IPS-15b (cell line): ENCODE measurements around the gene SH2B2.
"Not testable (repeated sequence)": the region's sequence is repeated elsewhere in the genome, so short reads cannot be mapped to it uniquely, and the experiment has no call there.

Experiments used
- H3K27me3 ChIP-seq: one replicate; pipeline ENCODE4 v1.6.1; 2013; ENCODE audit warnings: low read length; ENCODE audit not compliant: control insufficient read depth, insufficient read depth
- H3K36me3 ChIP-seq: one replicate; pipeline ENCODE4 v1.6.1; 2013; ENCODE audit warnings: low read length; ENCODE audit not compliant: control insufficient read depth, insufficient read depth
- H3K4me1 ChIP-seq: one replicate; pipeline ENCODE4 v1.6.1; 2013; ENCODE audit warnings: mild to moderate bottlenecking, low read length; ENCODE audit not compliant: control insufficient read depth, insufficient read depth
- H3K4me3 ChIP-seq: one replicate; pipeline ENCODE4 v1.5.1; 2013; ENCODE audit warnings: low read depth, low read length
- H3K9ac ChIP-seq: one replicate; pipeline ENCODE4 v1.6.1; 2013; ENCODE audit warnings: low read depth, mild to moderate bottlenecking, low read length
- H3K9me3 ChIP-seq: one replicate; pipeline ENCODE4 v1.6.1; 2013; ENCODE audit warnings: mild to moderate bottlenecking, low read length; ENCODE audit not compliant: control insufficient read depth, insufficient read depth

The SH2B2 gene

DNA sequence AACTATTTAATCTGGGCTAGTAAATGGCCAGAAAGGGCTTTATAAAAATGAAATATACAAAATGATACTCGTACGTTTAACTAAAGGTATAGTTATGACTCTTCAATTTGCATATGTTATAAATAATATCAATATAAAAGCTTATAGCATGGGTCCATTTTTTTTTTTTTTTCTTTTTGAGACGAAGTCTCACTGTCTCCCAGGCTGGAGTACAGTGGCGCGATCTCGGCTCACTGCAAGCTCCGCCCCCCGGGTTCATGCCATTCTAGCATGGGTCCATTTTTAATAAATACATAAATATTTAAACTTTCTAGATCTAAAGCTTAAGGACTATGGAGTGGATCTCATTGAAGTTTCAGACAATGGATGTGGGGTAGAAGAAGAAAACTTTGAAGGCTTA, 50.3 kb downstream of the SH2B2 start:
- H3K36me3 ChIP-seq, H3K27me3 ChIP-seq, H3K9me3 ChIP-seq, H3K9ac ChIP-seq, H3K4me1 ChIP-seq, H3K4me3 ChIP-seq: not testable (repeated sequence)

GRCh38 chr7:102337420-102337819, 50.8 kb downstream of the SH2B2 start:
- not testable (repeated sequence) for H3K9me3 ChIP-seq, H3K27me3 ChIP-seq, H3K36me3 ChIP-seq, H3K9ac ChIP-seq, H3K4me1 ChIP-seq, H3K4me3 ChIP-seq

GRCh38 chr7:102340599-102341368, 54.1 kb downstream of the SH2B2 start:
- H3K27me3 ChIP-seq, H3K9me3 ChIP-seq, H3K9ac ChIP-seq, H3K4me3 ChIP-seq, H3K36me3 ChIP-seq, H3K4me1 ChIP-seq: not testable (repeated sequence)

DNA sequence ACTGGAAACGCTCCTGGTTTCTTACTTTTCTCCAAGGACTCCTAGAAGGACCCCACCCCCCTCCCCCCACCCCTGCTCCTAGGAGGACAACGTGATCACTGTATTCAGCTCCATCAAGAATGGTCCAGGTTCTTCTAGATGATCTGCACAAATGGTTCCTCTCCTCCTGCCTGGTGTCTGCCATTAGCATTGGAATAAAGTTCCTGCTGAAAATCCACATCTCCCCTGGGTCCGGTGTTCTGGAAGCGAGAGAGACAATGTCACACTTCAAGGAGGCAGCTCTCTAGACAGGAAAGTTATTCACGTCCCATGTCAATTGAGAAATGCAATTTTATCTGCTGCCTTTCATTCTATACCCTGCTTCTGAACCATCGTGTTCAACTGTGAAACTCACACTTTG, 60.3 kb downstream of the SH2B2 start:
- not testable (repeated sequence) for H3K4me1 ChIP-seq, H3K4me3 ChIP-seq, H3K9ac ChIP-seq, H3K27me3 ChIP-seq, H3K9me3 ChIP-seq, H3K36me3 ChIP-seq

GRCh38 chr7:102356344-102356743, 69.7 kb downstream of the SH2B2 start, which contains the start of gene SPDYE6:
Gene SPDYE6 (minus strand): TSS chr7:102356444. CDS start chr7:102356023, 421 bp downstream.
- H3K36me3 ChIP-seq, H3K4me1 ChIP-seq, H3K9me3 ChIP-seq, H3K27me3 ChIP-seq, H3K9ac ChIP-seq, H3K4me3 ChIP-seq: not testable (repeated sequence)

DNA sequence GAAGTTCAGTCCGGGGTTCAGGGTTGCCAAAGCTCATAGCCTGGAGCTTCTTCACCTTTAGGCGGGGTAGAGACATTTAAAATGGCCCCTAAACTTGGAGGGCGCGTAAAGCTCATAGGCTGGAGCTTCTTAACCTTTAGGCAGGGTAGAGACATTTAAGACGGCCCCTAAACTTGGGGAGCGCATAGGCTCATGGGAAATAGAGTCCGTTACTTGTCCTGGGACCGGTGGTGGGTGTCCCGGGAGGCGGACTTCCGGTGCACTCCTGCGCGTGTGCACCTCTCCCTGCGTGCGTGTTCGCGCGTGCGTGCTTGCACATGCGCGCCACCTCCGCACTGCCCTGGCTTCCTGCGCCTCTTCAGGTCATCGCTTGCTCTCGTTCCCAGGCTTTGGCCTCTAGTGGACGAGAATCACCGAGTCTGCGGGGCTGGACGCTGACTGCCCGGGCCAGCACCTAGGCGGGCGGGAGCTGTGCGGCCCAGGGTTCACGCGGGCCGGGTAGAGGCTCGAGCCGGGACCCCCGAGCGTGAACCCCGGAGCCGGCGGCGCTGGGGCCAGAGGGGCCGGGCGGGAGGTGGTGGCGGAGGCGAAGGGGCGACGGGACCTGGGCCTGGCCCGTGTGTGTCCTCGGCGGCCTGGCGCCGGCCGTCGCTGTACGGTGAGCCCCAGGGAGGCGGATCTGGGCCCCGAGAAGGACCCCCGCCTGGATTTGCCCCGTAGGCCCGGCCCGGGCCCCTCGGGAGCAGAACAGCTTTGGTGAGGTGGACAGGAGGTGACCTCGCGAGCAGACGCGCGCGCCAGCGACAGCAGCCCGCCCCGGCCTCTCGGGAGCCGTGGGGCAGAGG, 77.1 kb downstream of the SH2B2 start:
- H3K27me3 ChIP-seq, H3K4me1 ChIP-seq, H3K9me3 ChIP-seq, H3K36me3 ChIP-seq: not testable (repeated sequence)
- H3K4me3 ChIP-seq: peak overlapping the region; percentile 75
- peak overlapping the region; percentile 54 for H3K9ac ChIP-seq

DNA sequence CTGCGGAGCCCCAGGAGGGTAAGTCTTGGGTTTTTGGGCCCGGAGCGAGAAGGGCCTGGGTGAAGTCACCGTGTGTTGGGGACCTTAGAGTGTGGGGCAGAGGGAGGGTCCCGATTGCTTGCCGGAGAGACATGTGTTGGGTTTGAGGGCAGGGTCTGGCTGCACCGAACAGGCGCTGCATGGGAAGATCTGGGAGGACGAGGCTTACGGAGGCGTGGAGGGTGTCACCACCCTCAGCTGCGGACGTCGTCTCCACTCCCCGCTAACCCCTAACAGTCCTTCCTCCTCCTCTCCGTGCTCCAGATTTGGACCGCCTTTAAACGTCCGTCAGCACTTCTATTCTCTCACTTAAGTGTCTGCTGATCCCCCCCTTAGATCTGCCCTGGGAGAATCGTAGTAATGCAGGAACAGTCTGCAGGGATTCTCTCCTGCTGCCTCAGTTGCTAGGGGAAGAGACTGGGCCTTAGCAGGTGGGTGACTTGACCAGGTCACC, 77.8 kb downstream of the SH2B2 start:
- H3K4me3 ChIP-seq: peak overlapping the region; percentile 75
- not testable (repeated sequence) for H3K27me3 ChIP-seq, H3K4me1 ChIP-seq, H3K9ac ChIP-seq, H3K36me3 ChIP-seq, H3K9me3 ChIP-seq

- H3K4me3 ChIP-seq, H3K36me3 ChIP-seq, H3K4me1 ChIP-seq, H3K9ac ChIP-seq, H3K27me3 ChIP-seq, H3K9me3 ChIP-seq: not testable (repeated sequence)
These were observed 78.7 kb downstream of the SH2B2 start for GRCh38 chr7:102365390-102365789.

DNA sequence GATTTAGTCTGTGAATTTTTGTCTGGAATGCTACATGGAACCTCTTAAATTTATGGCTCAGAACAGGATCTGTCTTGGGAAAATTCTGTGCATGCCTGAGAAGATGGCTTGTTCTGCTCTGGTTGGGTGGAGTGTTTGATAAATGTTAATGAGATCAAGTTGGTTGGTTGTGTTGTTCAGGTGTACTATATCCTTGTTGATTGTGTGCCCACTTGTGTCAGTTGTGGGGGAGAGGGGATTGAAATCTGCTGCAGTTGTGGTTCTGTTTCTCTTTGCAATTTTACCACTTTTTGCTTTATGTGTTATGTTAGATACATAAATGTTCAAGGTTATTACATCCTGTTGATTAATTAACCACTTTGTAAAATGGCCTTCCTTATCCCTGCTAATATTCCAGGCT, 83.4 kb downstream of the SH2B2 start:
- not testable (repeated sequence) for H3K9ac ChIP-seq, H3K27me3 ChIP-seq, H3K36me3 ChIP-seq, H3K4me3 ChIP-seq, H3K4me1 ChIP-seq, H3K9me3 ChIP-seq
